Subcutaneous abdominal adipose tissue (tissue), 5 donors: Measurements from ENCODE around the gene PACS1.
"Not testable (repeated sequence)": the region's sequence is repeated elsewhere in the genome, so short reads cannot be mapped to it uniquely, and the experiment has no call there.

Source experiments
- H3K27ac ChIP-seq: one replicate; pipeline ENCODE4 v1.7.0; 2013; ENCODE audit warnings: low read depth, mild to moderate bottlenecking, inconsistent platforms, low read length, moderate library complexity
- H3K27me3 ChIP-seq, 5 donors: one replicate each; pipeline ENCODE4 v1.7.0; 2013; ENCODE audit warnings: low read length in 5 of 5, inconsistent platforms in 1 of 5; ENCODE audit not compliant: control insufficient read depth in 5 of 5, insufficient read depth in 4 of 5
- H3K36me3 ChIP-seq, 5 donors: one replicate each; pipeline ENCODE4 v1.7.0; 2013; ENCODE audit warnings: low read length in 5 of 5; ENCODE audit not compliant: control insufficient read depth in 5 of 5, insufficient read depth in 5 of 5
- H3K4me1 ChIP-seq, 5 donors: one replicate each; pipeline ENCODE4 v1.7.0; 2013; ENCODE audit warnings: low read length in 5 of 5, mild to moderate bottlenecking in 3 of 5, moderate library complexity in 1 of 5; ENCODE audit not compliant: control insufficient read depth in 5 of 5, insufficient read depth in 5 of 5
- H3K4me3 ChIP-seq, 5 donors: one replicate each; pipeline ENCODE4 v1.7.0; 2013; ENCODE audit warnings: low read length in 5 of 5, low read depth in 1 of 5
- H3K9ac ChIP-seq, 5 donors: one replicate each; pipeline ENCODE4 v1.7.0; 2013; ENCODE audit warnings: low read length in 5 of 5, mild to moderate bottlenecking in 4 of 5, moderate library complexity in 3 of 5
- H3K9me3 ChIP-seq, 5 donors: one replicate each; pipeline ENCODE4 v1.7.0; 2013; ENCODE audit warnings: low read length in 5 of 5; ENCODE audit not compliant: control insufficient read depth in 5 of 5
- donor health status: healthy.
- donor health status: healthy.
- donor health status: healthy.
- donor health status: healthy.
- donor health status: healthy.

PACS1 gene

GRCh38 chr11:66271816-66272215, 201.7 kb downstream of the PACS1 start:
- peaks cover 0 to 52% (median 49%) of the 10 kb centered on the region in 5 donors for H3K36me3 ChIP-seq

GRCh38 chr11:66272596-66272995, 202.5 kb downstream of the PACS1 start:
- no peak overlapping the region for H3K9ac ChIP-seq
- H3K36me3 ChIP-seq, result peaks cover 0 to 52% (median 49%) of the 10 kb centered on the region in 5 donors
- no peak overlapping the region for H3K27ac ChIP-seq
- peaks cover 5 to 30% (median 27%) of the 10 kb centered on the region in 5 donors for H3K4me1 ChIP-seq
- no peaks in the 10 kb centered on the region for H3K9me3 ChIP-seq
- H3K4me3 ChIP-seq, result no peak overlapping the region
- H3K27me3 ChIP-seq, result no peaks in the 10 kb centered on the region

More at GRCh38 chr11:66271816-66272215, 201.7 kb downstream of the PACS1 start:
- H3K4me3 ChIP-seq, result no peak overlapping the region
- H3K9ac ChIP-seq, result no peak overlapping the region
- H3K27me3 ChIP-seq, result no peaks in the 10 kb centered on the region
- no peak overlapping the region for H3K27ac ChIP-seq
- no peaks in the 10 kb centered on the region for H3K9me3 ChIP-seq
- peaks cover 5 to 33% (median 30%) of the 10 kb centered on the region in 5 donors for H3K4me1 ChIP-seq

GRCh38 chr11:66274219-66274618, 204.1 kb downstream of the PACS1 start:
- no peak overlapping the region for H3K4me3 ChIP-seq

GRCh38 chr11:66275396-66275795, 205.3 kb downstream of the PACS1 start:
- no peaks in the 10 kb centered on the region for H3K9me3 ChIP-seq
- H3K4me1 ChIP-seq, result peaks cover 0 to 11% (median 9%) of the 10 kb centered on the region in 5 donors
- H3K9ac ChIP-seq, result no peak overlapping the region
- H3K36me3 ChIP-seq, result peaks cover 0 to 52% (median 49%) of the 10 kb centered on the region in 5 donors
- H3K27ac ChIP-seq, result no peak overlapping the region
- no peak overlapping the region for H3K4me3 ChIP-seq
- peaks cover 0 to 8% (median 3%) of the 10 kb centered on the region in 5 donors for H3K27me3 ChIP-seq

More at GRCh38 chr11:66274219-66274618, 204.1 kb downstream of the PACS1 start:
- H3K36me3 ChIP-seq, result peaks cover 0 to 52% (median 49%) of the 10 kb centered on the region in 5 donors
- no peaks in the 10 kb centered on the region for H3K9me3 ChIP-seq
- no peak overlapping the region for H3K27ac ChIP-seq
- H3K4me1 ChIP-seq, result peaks cover 4 to 22% (median 21%) of the 10 kb centered on the region in 5 donors
- H3K27me3 ChIP-seq, result peaks cover 0 to 5% (median 3%) of the 10 kb centered on the region in 5 donors
- H3K9ac ChIP-seq, result no peak overlapping the region

- no peak overlapping the region for H3K9ac ChIP-seq
- peaks cover 0 to 52% (median 49%) of the 10 kb centered on the region in 5 donors for H3K36me3 ChIP-seq
- H3K9me3 ChIP-seq, result no peaks in the 10 kb centered on the region
- H3K27ac ChIP-seq, result no peak overlapping the region
- no peak overlapping the region for H3K4me3 ChIP-seq
- peaks cover 0 to 8% (median 3%) of the 10 kb centered on the region in 5 donors for H3K27me3 ChIP-seq
- peaks cover 0 to 8% (median 6%) of the 10 kb centered on the region in 5 donors for H3K4me1 ChIP-seq
Measured at GRCh38 chr11:66275984-66276612, 206.0 kb downstream of the PACS1 start.

- H3K4me1 ChIP-seq, H3K9me3 ChIP-seq, H3K27me3 ChIP-seq, H3K4me3 ChIP-seq, H3K9ac ChIP-seq, H3K27ac ChIP-seq: not testable (repeated sequence)
- H3K36me3 ChIP-seq, result peaks cover 0 to 51% (median 49%) of the 10 kb centered on the region in 5 donors
Measured at GRCh38 chr11:66276619-66277018, 206.5 kb downstream of the PACS1 start.

GRCh38 chr11:66277064-66277463, 207.0 kb downstream of the PACS1 start:
- Histone ChIP-seq H3K4me1 (peaks cover 0 to 10% (median 8%) of the 10 kb centered on the region in 5 donors), H3K36me3 (peaks cover 0 to 47% (median 44%) of the 10 kb centered on the region in 5 donors)
- not testable (repeated sequence) for H3K9ac ChIP-seq, H3K9me3 ChIP-seq, H3K4me3 ChIP-seq, H3K27me3 ChIP-seq, H3K27ac ChIP-seq

GRCh38 chr11:66277471-66278362, 207.6 kb downstream of the PACS1 start, which contains the start of gene CNIH2:
CNIH2 (plus strand) TSS chr11:66278175; CDS start chr11:66278457, 282 bp downstream.
- peak within 1 kb of the TSS in 1 of 5 donors; percentile 57 for H3K4me3 ChIP-seq
- peaks cover 0 to 8% (median 3%) of the 10 kb centered on the region in 5 donors for H3K27me3 ChIP-seq
- peak within 1 kb of the TSS in 1 of 5 donors; percentile 30 for H3K9ac ChIP-seq
- H3K27ac ChIP-seq, result no peak within 1 kb of the TSS
- peaks cover 0 to 16% (median 11%) of the 10 kb centered on the region in 5 donors for H3K4me1 ChIP-seq
- H3K36me3 ChIP-seq, result peaks cover 0 to 40% (median 38%) of the 10 kb centered on the region in 5 donors
- H3K9me3 ChIP-seq, result no peaks in the 10 kb centered on the region

GRCh38 chr11:66278363-66279091, 208.5 kb downstream of the PACS1 start:
- peaks cover 0 to 35% (median 32%) of the 10 kb centered on the region in 5 donors for H3K36me3 ChIP-seq
- no peak overlapping the region for H3K27ac ChIP-seq
- H3K9me3 ChIP-seq, result no peaks in the 10 kb centered on the region
- no peak overlapping the region for H3K9ac ChIP-seq
- H3K27me3 ChIP-seq, result peaks cover 0 to 8% (median 3%) of the 10 kb centered on the region in 5 donors
- no peak overlapping the region for H3K4me3 ChIP-seq
- peaks cover 0 to 19% (median 12%) of the 10 kb centered on the region in 5 donors for H3K4me1 ChIP-seq
